GM18507 (cell line): ENCODE data around the gene BACH2.
"Not testable (repeated sequence)": the region's sequence is repeated elsewhere in the genome, so short reads cannot be mapped to it uniquely, and the experiment has no call there.

Experiments
- DNase-seq: peaks from one replicate; pipeline ENCODE4 v3.0.0; 2011; ENCODE audit warnings: low read depth; ENCODE audit not compliant: insufficient read length; ENCODE audit errors: extremely low spot score
- FAIRE-seq: peaks from 2 replicates; lab custom pipeline; 2011; peaks lifted over from hg19 to GRCh38; lab: Jason Lieb, UNC

Gene BACH2

GRCh38 chr6:90296341-90297114, at the start of gene BACH2:
Gene BACH2, minus strand, starts transcription at chr6:90296843. Its CDS starts 287,999 bp downstream, at chr6:90008844.
- FAIRE-seq (peak; percentile 31), DNase-seq (peak; percentile 39)

DNA sequence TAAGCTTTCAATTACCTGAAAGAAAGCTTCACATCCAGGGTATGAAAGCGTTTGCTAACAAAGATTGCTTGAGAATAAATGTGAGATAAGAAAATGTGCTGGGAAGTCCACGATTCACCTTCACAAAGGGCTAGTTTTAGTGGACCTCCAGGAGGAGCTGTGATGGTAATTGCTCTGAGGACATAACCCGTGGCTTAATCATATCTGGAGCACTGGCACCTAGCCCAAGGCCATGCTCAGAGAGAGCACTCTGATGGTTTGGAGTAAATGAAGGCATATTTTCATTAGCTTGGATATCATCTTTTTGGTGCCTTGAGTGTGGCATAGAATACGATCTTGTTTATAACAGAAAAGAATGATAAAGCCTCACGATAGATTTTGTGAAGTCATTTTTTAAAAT, 46.9 kb upstream of the BACH2 start:
- DNase-seq (no peak), FAIRE-seq (no peak)

- FAIRE-seq (no peak), DNase-seq (no peak)
Measured at GRCh38 chr6:90338409-90338808, 41.8 kb upstream of the BACH2 start.

GRCh38 chr6:90336388-90336947, 39.8 kb upstream of the BACH2 start:
- FAIRE-seq: no peak
- no peak for DNase-seq

DNA sequence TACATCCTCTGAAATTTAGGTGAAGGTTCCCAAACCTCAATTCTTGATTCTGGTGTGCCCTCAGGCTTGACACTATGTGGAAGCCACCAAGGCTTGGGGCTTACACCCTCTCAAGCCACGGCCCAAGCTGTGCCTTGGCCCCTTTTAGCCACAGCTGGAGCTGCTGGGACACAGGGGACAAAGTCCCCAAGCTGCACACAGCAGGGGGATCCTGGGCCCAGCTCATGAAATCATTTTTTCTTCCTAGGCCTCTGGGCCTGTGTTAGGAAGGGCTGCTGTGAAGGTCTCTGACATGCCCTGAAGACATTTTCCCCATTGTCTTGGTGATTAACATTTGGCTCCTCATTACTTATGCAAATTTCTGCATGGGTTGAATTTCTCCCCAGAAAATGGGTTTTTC, 37.3 kb upstream of the BACH2 start:
- FAIRE-seq (no peak), DNase-seq (no peak)

- not testable (repeated sequence) for DNase-seq, FAIRE-seq
Measured at GRCh38 chr6:90332978-90333543, 36.4 kb upstream of the BACH2 start.

- FAIRE-seq (no peak), DNase-seq (no peak)
Measured at GRCh38 chr6:90329386-90330077, 32.9 kb upstream of the BACH2 start.

DNA sequence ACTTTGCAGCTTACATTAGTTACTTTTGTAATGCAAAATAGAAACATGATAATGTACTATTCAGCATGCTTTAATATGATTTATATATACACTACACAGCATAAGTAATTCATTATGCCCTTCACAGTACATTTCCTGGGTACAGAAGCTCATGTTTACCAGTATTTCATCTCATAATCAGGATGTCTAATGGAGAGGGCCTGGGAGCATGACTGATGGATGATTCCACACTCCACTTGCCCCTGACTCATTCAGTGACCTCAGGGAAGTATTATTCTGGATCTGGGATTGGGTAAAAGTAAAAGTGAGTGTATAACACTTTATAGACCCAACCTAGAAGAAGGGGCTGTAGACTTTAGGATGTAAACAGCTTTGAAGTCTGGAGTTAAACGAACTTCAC, 31.4 kb upstream of the BACH2 start:
- DNase-seq (no peak), FAIRE-seq (no peak)

DNA sequence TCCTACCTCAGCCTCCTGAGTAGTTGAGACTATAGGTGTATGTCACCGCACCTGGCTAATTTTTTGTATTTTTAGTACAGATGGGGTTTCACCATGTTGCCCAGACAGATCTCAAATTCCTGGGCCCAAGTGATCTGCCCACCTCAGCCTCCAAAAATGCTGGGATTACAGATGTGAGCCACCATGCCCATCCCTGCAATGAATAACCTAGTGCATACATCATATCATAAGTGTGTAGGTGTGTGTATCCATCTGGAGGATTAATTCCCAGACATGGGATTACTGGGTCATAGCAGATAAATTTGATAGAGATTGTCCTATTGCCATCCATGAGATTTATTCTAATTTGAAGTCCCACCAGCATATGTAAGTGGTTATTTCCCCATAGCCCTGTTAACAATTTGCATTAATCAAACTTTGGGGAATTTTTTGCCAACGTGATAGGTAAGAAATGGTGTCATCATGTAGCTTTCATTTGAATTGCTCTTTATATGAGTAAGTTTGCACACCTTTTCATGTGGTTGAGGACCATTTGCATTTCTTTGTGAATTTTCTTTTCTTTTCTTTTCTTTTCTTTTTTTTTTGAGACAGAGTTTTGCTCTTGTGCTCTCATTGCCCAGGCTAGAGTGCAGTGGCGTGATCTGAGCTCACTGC, 29.9 kb upstream of the BACH2 start:
- no peak for FAIRE-seq

GRCh38 chr6:90323706-90324105, 27.1 kb upstream of the BACH2 start:
- DNase-seq: no peak
- no peak for FAIRE-seq

More for the DNA sequence above, 29.9 kb upstream of the BACH2 start:
- DNase-seq: no peak

GRCh38 chr6:90322976-90323474, 26.4 kb upstream of the BACH2 start:
- no peak for DNase-seq
- no peak for FAIRE-seq

GRCh38 chr6:90319979-90320685, 23.5 kb upstream of the BACH2 start:
- no peak for FAIRE-seq
- DNase-seq: no peak

- FAIRE-seq (no peak), DNase-seq (no peak)
Measured at GRCh38 chr6:90319044-90319443, 22.4 kb upstream of the BACH2 start.

DNA sequence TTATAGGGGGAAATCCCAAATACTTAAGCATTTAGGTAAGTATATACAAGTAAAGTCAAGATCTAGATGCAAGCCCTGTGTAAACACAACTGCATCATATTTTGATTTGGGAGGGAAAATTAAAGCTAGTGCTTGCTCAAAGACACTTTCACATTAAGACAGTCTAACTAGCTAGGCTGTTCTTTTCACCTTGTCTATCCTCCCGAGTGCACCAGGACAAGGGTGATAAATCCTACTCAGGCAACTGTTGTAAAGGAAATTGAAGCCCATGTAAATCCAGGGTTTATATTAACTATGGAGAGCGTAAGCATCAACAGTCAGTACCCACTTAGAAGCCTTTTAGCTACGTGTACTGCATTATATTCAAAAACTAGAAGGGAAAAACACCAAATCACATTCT, 19.3 kb upstream of the BACH2 start:
- DNase-seq: no peak

DNA sequence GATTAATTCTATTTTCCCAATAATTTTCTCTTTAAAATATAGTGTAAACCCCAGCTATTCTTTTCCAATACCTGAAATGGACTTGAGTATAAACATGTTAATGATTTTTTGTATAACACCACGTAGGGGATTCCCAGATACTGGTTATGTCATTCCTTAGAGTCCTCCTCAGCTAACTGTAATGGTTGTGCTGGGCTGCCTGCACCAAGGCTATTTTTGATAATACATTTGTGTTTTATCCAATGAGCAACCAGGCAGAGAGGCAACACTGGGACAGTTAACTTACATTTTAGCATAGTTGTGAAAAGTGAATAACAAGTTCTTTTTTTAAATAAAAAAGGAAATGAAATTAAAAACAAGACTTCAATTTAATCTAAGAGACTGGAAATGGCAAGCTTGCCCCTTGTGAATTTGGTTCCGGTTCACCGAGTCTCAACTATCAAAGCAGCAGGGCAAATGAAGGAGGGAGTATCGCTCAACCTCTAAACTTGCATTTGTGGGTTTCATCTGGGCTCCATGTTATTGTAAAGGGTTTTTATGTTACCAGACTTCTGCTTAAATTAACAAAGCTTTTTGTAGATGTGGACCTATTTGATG, 18.8 kb upstream of the BACH2 start:
- FAIRE-seq (no peak), DNase-seq (no peak)

More for the DNA sequence above, 19.3 kb upstream of the BACH2 start:
- FAIRE-seq: no peak

DNA sequence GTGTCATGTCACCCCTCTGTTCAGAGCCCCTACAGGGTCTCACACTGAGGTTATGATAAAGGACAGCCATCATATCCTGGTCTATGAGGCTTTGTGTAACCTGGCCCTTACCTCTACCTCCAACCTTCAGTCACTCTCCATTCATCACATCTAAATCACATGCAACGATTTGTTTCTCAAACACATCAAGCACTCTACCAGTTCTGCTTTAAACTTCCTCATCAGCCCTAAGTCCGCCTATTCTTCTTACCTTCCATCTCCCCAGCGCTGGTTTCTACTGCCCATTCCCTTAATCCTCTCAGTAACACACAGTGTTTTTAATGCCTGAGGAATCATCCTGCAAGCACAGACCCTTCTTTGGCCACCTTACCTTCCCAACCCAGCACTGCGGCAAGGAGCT, 17.9 kb upstream of the BACH2 start:
- FAIRE-seq: no peak
- DNase-seq: no peak

DNA sequence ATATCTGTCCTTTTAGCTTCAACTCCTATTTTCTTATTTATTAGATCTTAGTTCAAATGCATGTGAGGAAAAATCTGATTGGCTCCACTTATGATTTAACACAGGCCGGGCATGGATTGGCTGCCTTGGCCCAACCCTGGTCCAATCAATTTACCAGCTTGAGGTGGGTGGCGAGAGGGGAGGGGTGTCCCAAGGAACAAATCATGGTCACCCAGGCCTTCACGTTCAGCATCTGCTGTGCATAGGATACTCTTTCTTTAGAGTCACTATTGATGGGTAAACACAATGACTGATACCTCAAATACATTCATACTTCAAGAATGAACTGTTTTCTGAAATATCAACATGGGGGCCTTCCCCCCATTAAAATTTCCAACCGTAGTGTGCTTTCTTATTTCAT, 14.9 kb upstream of the BACH2 start:
- no peak for FAIRE-seq
- no peak for DNase-seq

DNA sequence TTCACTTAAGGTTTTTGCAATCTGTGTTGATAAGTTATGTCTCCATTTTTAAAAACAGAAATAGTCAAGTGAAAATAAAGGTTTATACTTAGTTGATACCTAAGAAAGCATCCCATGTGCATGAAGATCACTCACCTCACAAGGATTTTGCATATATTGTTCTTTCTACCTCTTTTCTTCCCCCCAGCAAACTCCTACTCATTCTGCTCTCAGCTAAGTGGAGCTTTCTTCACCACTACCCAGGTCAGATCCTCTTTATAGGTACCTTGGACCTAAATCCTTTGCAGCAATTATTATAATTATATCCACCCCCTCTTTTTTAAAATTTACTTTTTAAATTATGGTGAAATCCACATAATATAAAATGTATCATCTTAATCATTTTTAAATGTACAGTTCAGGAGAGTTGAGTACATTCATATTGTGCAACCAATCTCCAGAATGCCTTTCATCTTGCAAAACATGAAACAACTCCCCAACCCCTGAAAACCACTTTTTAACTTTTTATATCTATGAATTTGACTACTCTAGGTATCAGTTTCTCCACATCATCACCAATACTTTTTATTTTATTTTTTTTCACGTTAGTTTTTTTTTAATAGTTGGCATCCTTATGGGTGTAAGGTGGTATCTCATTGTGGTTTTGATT, 9.3 kb upstream of the BACH2 start:
- FAIRE-seq (no peak), DNase-seq (no peak)
